WTC11 (cell line): ENCODE data around the gene UBC. TPM values are rescaled to one million over a fixed set of nuclear protein-coding genes. Genes with fewer than 3 reads are reported as not detected.
A peak's percentile ranks its signal among the peaks of the same experiment; 100 is the strongest.

Experiments used
- ATAC-seq: fragments of 200-7000 bp; cut with Tn5 transposase; 2 replicates; pipeline ENCODE4 v1.10.0; 2021; ENCODE audit warnings: mild to moderate bottlenecking, moderate library complexity
- CTCF ChIA-PET: fragments of 300-600 bp; sonication (Branson Sonifier 250); formaldehyde crosslinking; loops from one replicate; lab custom pipeline; 2021; ENCODE audit warnings: antibody characterized with exemption; lab: Charles Lee
- POLR2A ChIA-PET: fragments of 350-600 bp; sonication (Branson Sonifier 250); formaldehyde crosslinking; loops from one replicate; lab custom pipeline; 2021; ENCODE audit warnings: antibody characterized with exemption; lab: Charles Lee
- DNase-seq: peaks from one replicate; pipeline ENCODE4 v3.0.0; 2021; ENCODE audit warnings: low spot score
- H3K27ac Mint-ChIP-seq: 2 replicates; pipeline ENCODE4 v1.8.0; 2021; ENCODE audit warnings: mixed read lengths
- H3K27me3 Mint-ChIP-seq: 2 replicates; pipeline ENCODE4 v1.8.0; 2021; ENCODE audit warnings: low read depth, mild to moderate bottlenecking, moderate library complexity, mixed read lengths
- H3K36me3 Mint-ChIP-seq: 2 replicates; pipeline ENCODE4 v1.8.0; 2021; ENCODE audit warnings: mixed read lengths
- H3K4me1 Mint-ChIP-seq: 2 replicates; pipeline ENCODE4 v1.8.0; 2022; ENCODE audit warnings: mixed read lengths
- H3K4me3 Mint-ChIP-seq: 2 replicates; pipeline ENCODE4 v1.8.0; 2021; ENCODE audit warnings: mild to moderate bottlenecking, moderate library complexity, mixed read lengths
- H3K9me3 Mint-ChIP-seq: 2 replicates; pipeline ENCODE4 v1.8.0; 2021; ENCODE audit warnings: mixed read lengths
- CBFB ChIP-seq: sonication (generic); formaldehyde crosslinking; IDR thresholded peaks from 2 replicates; pipeline ENCODE4 v1.8.1; 2022; ENCODE audit warnings: mild to moderate bottlenecking, low read depth, missing genetic modification reagents
- CREM ChIP-seq: sonication (generic); formaldehyde crosslinking; IDR thresholded peaks from 2 replicates; pipeline ENCODE4 v1.8.1; 2022; ENCODE audit warnings: mild to moderate bottlenecking, missing genetic modification reagents, moderate library complexity
- ETV6 ChIP-seq: sonication (generic); formaldehyde crosslinking; IDR thresholded peaks from 2 replicates; pipeline ENCODE4 v1.8.1; 2022; ENCODE audit warnings: mild to moderate bottlenecking, missing genetic modification reagents
- FOXJ3 ChIP-seq: sonication (generic); formaldehyde crosslinking; IDR thresholded peaks from 2 replicates; pipeline ENCODE4 v1.9.0; 2021; ENCODE audit warnings: missing genetic modification reagents, mild to moderate bottlenecking, borderline replicate concordance
- FOXP4 ChIP-seq: sonication (generic); formaldehyde crosslinking; IDR thresholded peaks from 2 replicates; pipeline ENCODE4 v1.8.0; 2022; ENCODE audit warnings: mild to moderate bottlenecking, missing genetic modification reagents
- GABPB1 ChIP-seq: sonication (generic); formaldehyde crosslinking; IDR thresholded peaks from 2 replicates; pipeline ENCODE4 v1.8.1; 2023; ENCODE audit warnings: mild to moderate bottlenecking, missing genetic modification reagents
- JAZF1 ChIP-seq: fragments of 250-450 bp; sonication (Bioruptor Pico); IDR thresholded peaks from 2 replicates; pipeline ENCODE4 v1.9.0; 2021; ENCODE audit warnings: moderate library complexity, mild to moderate bottlenecking, inconsistent platforms
- PREB ChIP-seq: sonication (generic); formaldehyde crosslinking; IDR thresholded peaks from 2 replicates; pipeline ENCODE4 v1.8.1; 2022; ENCODE audit warnings: mild to moderate bottlenecking, missing genetic modification reagents, moderate library complexity, borderline replicate concordance
- PRRX2 ChIP-seq: fragments of 250-450 bp; sonication (Bioruptor Pico); IDR thresholded peaks from 2 replicates; pipeline ENCODE4 v1.8.0; 2021; ENCODE audit warnings: mild to moderate bottlenecking
- RELA ChIP-seq: sonication (generic); formaldehyde crosslinking; IDR thresholded peaks from 2 replicates; pipeline ENCODE4 v1.8.1; 2022; ENCODE audit warnings: missing genetic modification reagents, mild to moderate bottlenecking, borderline replicate concordance
- SMAD3 ChIP-seq: sonication (generic); formaldehyde crosslinking; IDR thresholded peaks from 2 replicates; pipeline ENCODE4 v1.8.0; 2022; ENCODE audit warnings: missing genetic modification reagents, mild to moderate bottlenecking, borderline replicate concordance
- SP1 ChIP-seq: sonication (generic); formaldehyde crosslinking; conservative IDR thresholded peaks from 2 replicates; pipeline ENCODE4 v1.8.1; 2022; ENCODE audit warnings: missing genetic modification reagents
- USF1 ChIP-seq: sonication (generic); formaldehyde crosslinking; IDR thresholded peaks from 2 replicates; pipeline ENCODE4 v1.8.0; 2022; ENCODE audit warnings: mild to moderate bottlenecking, missing genetic modification reagents
- USF2 ChIP-seq: sonication (generic); formaldehyde crosslinking; IDR thresholded peaks from 2 replicates; pipeline ENCODE4 v1.8.1; 2023; ENCODE audit warnings: mild to moderate bottlenecking, missing genetic modification reagents, moderate library complexity
- ZNF281 ChIP-seq: sonication (generic); formaldehyde crosslinking; IDR thresholded peaks from 2 replicates; pipeline ENCODE4 v1.8.0; 2023; ENCODE audit warnings: mild to moderate bottlenecking, missing genetic modification reagents
- ZNF423 ChIP-seq: fragments of 250-450 bp; sonication (Bioruptor Pico); IDR thresholded peaks from 2 replicates; pipeline ENCODE4 v2.1.2; 2022; ENCODE audit warnings: mild to moderate bottlenecking, moderate library complexity
- ZNF425 ChIP-seq: fragments of 250-450 bp; sonication (Bioruptor Pico); conservative IDR thresholded peaks from 2 replicates; pipeline ENCODE4 v1.9.0; 2021; ENCODE audit warnings: mild to moderate bottlenecking
- ZNF532 ChIP-seq: fragments of 250-450 bp; sonication (Bioruptor Pico); IDR thresholded peaks from 2 replicates; pipeline ENCODE4 v1.9.0; 2021; ENCODE audit warnings: mild to moderate bottlenecking, borderline replicate concordance
- total RNA-seq: library from RNA; stranded (reverse); gene quantifications from 3 replicates; pipeline ENCODE4 v1.2.3, GENCODE V29; 2021

UBC gene
- total RNA-seq, 1 experiment from 2014 or later = 530 TPM

GRCh38 chr12:124865728-124866127 lies 48.7 kb downstream of the UBC start (continued):
- TF ChIP-seq ZNF425 (CRISPR knock-in tag) (no peak), ZNF423 (CRISPR knock-in tag) (no peak), CREM (CRISPR knock-in tag) (no peak), USF2 (no peak)

- Mint-ChIP-seq H3K9me3 (no peaks in the 10 kb centered on the region), H3K27ac (peak overlapping the region; percentile 42; the same call in 1 of the 2 replicates)
- ATAC-seq = peak; percentile 4
Observed at GRCh38 chr12:124864326-124864752, 50.1 kb downstream of the UBC start.

More at GRCh38 chr12:124864326-124864752, 50.1 kb downstream of the UBC start:
- Mint-ChIP-seq H3K4me3 (peak overlapping the region; percentile 57), H3K4me1 (peaks cover 31% of the 10 kb centered on the region), H3K27me3 (peaks cover 5% of the 10 kb centered on the region), H3K36me3 (peaks cover 6% of the 10 kb centered on the region; the same call in 1 of the 2 replicates)
- DNase-seq = no peak
- POLR2A ChIA-PET = no interaction called here
- CTCF ChIA-PET = interaction anchor here (0.7 to 1.1 kb wide), 3 partner anchors 42 to 76 kb away, joined by 3 to 6 read pairs (median 4); no protein-coding TSS in a partner anchor
- TF ChIP-seq ETV6 (CRISPR knock-in tag) (no peak), FOXP4 (CRISPR knock-in tag) (no peak), SMAD3 (CRISPR knock-in tag) (no peak), CREM (CRISPR knock-in tag) (no peak), RELA (CRISPR knock-in tag) (no peak), PREB (CRISPR knock-in tag) (no peak), SP1 (CRISPR knock-in tag) (no peak), JAZF1 (CRISPR knock-in tag) (no peak), FOXJ3 (CRISPR knock-in tag) (no peak), ZNF532 (no peak), ZNF281 (CRISPR knock-in tag) (no peak), GABPB1 (CRISPR knock-in tag) (no peak), CBFB (no peak), PRRX2 (CRISPR knock-in tag) (no peak), USF1 (CRISPR knock-in tag) (no peak)
